ENCODE measurements around the gene SSTR5. TPM values are rescaled to one million over a fixed set of nuclear protein-coding genes. Genes with fewer than 3 reads are reported as not detected.

The SSTR5 gene
- total RNA-seq, 4 donors from 2014 or later: 0.37 TPM; not detected in 3

- ATAC-seq (ENCODE audit: low FRiP score) (no peak), DNase-seq (ENCODE audit: low spot score) (no peak)
- no peak for TF ChIP-seq CTCF (IDR thresholded peaks at IDR 0.05)
Measured at GRCh38 chr16:1129106-1129960, 56.8 kb downstream of the SSTR5 start.

DNA sequence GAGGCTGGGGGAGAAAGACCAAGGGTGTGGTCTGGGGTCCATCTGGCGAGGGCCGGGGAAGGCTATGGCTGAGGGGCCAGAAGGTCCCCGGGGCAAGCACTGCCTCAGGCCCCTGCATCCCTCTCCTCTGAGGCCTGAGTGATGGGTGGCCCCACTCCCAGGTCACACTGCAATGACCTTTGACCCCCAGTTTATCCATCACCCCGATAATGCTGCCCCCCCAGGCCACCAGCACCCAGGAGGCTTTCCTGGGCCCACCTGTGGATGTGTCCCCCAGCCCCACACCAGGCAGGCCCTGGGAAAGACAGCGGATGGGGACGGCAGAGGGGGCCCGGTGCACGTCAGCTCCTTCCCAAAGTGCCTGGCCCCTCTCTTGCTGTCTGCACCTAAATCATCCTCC lies 57.8 kb downstream of the SSTR5 start:
- no peak for TF ChIP-seq CTCF (IDR thresholded peaks at IDR 0.05)
- DNase-seq (ENCODE audit: low spot score) (no peak), ATAC-seq (ENCODE audit: low FRiP score) (no peak)

Other genes with a start within 250 kb of the SSTR5 start
- 10 to 100 TPM; 14.9 to 33.7 (median 27.1) TPM for gene LMF1, start 101.8 kb upstream of the SSTR5 start, total RNA-seq
- gene SOX8, start 91.0 kb upstream of the SSTR5 start, total RNA-seq: 1 to 10 TPM in 3 of 4 donors, under 1 TPM in 1; 0.19 to 2.9 (median 1.2) TPM
- gene C1QTNF8, start 23.5 kb downstream of the SSTR5 start, total RNA-seq: not detected
- gene CACNA1H, start 80.4 kb downstream of the SSTR5 start, total RNA-seq: 10 to 100 TPM in 2 of 4 donors, 1 to 10 TPM in 2; 1.8 to 13.6 (median 10.2) TPM
- 1 to 10 TPM in 1 of 4 donors, not detected in 3; 1.3 TPM for gene TPSG1, start 152.5 kb downstream of the SSTR5 start, total RNA-seq
- gene TPSB2, start 157.4 kb downstream of the SSTR5 start, total RNA-seq: 100 to 1,000 TPM in 1 of 4 donors, 10 to 100 TPM in 3; 10.1 to 112 (median 42.0) TPM
- 10 to 100 TPM; 20.8 to 86.2 (median 31.4) TPM for gene TPSAB1, start 168.0 kb downstream of the SSTR5 start, total RNA-seq
- 1 to 10 TPM in 1 of 4 donors, not detected in 3; 1.2 TPM for gene TPSD1, start 183.3 kb downstream of the SSTR5 start, total RNA-seq
- gene UBE2I, start 236.9 kb downstream of the SSTR5 start, total RNA-seq: 10 to 100 TPM; 50.9 to 94.9 (median 72.5) TPM

Measured in omental fat pad (tissue), 4 donors.